T-helper 2 cell treated with Interferon-gamma antibody and Interleukin-4, amounts not matched to agents 5 μg/mL and 100 μg/mL, for 36 hours (primary cell): Measurements from ENCODE around the gene TMEM163.

Experiments used
- DNase-seq: peaks from one replicate; pipeline ENCODE4 v3.0.0; 2021; ENCODE audit warnings: low spot score
- H3K27ac Mint-ChIP-seq: one replicate; pipeline ENCODE4 v1.8.0; 2021; ENCODE audit warnings: mild to moderate bottlenecking, mixed read lengths
- H3K27me3 Mint-ChIP-seq: one replicate; pipeline ENCODE4 v1.8.0; 2021; ENCODE audit warnings: low read depth, mixed read lengths
- H3K36me3 Mint-ChIP-seq: one replicate; pipeline ENCODE4 v1.8.0; 2021; ENCODE audit warnings: low read depth, mixed read lengths
- H3K4me1 Mint-ChIP-seq: one replicate; pipeline ENCODE4 v1.8.0; 2021; ENCODE audit warnings: low read depth, mixed read lengths
- H3K4me3 Mint-ChIP-seq: one replicate; pipeline ENCODE4 v1.8.0; 2022; ENCODE audit warnings: mild to moderate bottlenecking, moderate library complexity, mixed read lengths
- H3K9me3 Mint-ChIP-seq: one replicate; pipeline ENCODE4 v1.8.0; 2021; ENCODE audit warnings: mixed read lengths

Gene TMEM163

GRCh38 chr2:134459706-134460406 lies 258.9 kb downstream of the TMEM163 start:
- H3K27ac Mint-ChIP-seq: no peak overlapping the region
- no peaks in the 10 kb centered on the region for H3K36me3 Mint-ChIP-seq
- no peak overlapping the region for H3K4me3 Mint-ChIP-seq
- H3K9me3 Mint-ChIP-seq: no peaks in the 10 kb centered on the region
- H3K27me3 Mint-ChIP-seq: no peaks in the 10 kb centered on the region
- DNase-seq: no peak
- H3K4me1 Mint-ChIP-seq: no peaks in the 10 kb centered on the region

- no peaks in the 10 kb centered on the region for H3K27me3 Mint-ChIP-seq
- no peak overlapping the region for H3K4me3 Mint-ChIP-seq
- no peaks in the 10 kb centered on the region for H3K36me3 Mint-ChIP-seq
- no peaks in the 10 kb centered on the region for H3K4me1 Mint-ChIP-seq
- no peak for DNase-seq
- no peak overlapping the region for H3K27ac Mint-ChIP-seq
- no peaks in the 10 kb centered on the region for H3K9me3 Mint-ChIP-seq
These were observed 259.9 kb downstream of the TMEM163 start for GRCh38 chr2:134458950-134459349.

- no peaks in the 10 kb centered on the region for H3K36me3 Mint-ChIP-seq
These were observed 260.3 kb downstream of the TMEM163 start for GRCh38 chr2:134458473-134458853.

GRCh38 chr2:134457765-134458472 lies 260.9 kb downstream of the TMEM163 start:
- no peaks in the 10 kb centered on the region for H3K4me1 Mint-ChIP-seq

More at GRCh38 chr2:134458473-134458853, 260.3 kb downstream of the TMEM163 start:
- H3K27ac Mint-ChIP-seq: no peak overlapping the region
- no peak overlapping the region for H3K4me3 Mint-ChIP-seq
- no peak for DNase-seq
- H3K27me3 Mint-ChIP-seq: no peaks in the 10 kb centered on the region
- no peaks in the 10 kb centered on the region for H3K4me1 Mint-ChIP-seq
- H3K9me3 Mint-ChIP-seq: no peaks in the 10 kb centered on the region

GRCh38 chr2:134457353-134457752 lies 261.4 kb downstream of the TMEM163 start:
- Mint-ChIP-seq H3K36me3 (no peaks in the 10 kb centered on the region), H3K9me3 (no peaks in the 10 kb centered on the region), H3K4me3 (no peak overlapping the region), H3K27me3 (no peaks in the 10 kb centered on the region), H3K27ac (no peak overlapping the region), H3K4me1 (no peaks in the 10 kb centered on the region)
- DNase-seq: no peak

More at GRCh38 chr2:134457765-134458472, 260.9 kb downstream of the TMEM163 start:
- Mint-ChIP-seq H3K9me3 (no peaks in the 10 kb centered on the region), H3K4me3 (no peak overlapping the region), H3K27me3 (no peaks in the 10 kb centered on the region), H3K36me3 (no peaks in the 10 kb centered on the region), H3K27ac (no peak overlapping the region)
- no peak for DNase-seq

- Mint-ChIP-seq H3K36me3 (no peaks in the 10 kb centered on the region), H3K9me3 (no peaks in the 10 kb centered on the region), H3K27me3 (no peaks in the 10 kb centered on the region), H3K4me3 (no peak overlapping the region), H3K4me1 (no peaks in the 10 kb centered on the region), H3K27ac (no peak overlapping the region)
- DNase-seq: no peak
These were observed 263.4 kb downstream of the TMEM163 start for GRCh38 chr2:134455426-134455825.

GRCh38 chr2:134454931-134455330 lies 263.9 kb downstream of the TMEM163 start:
- Mint-ChIP-seq H3K27ac (no peak overlapping the region), H3K4me1 (no peaks in the 10 kb centered on the region), H3K27me3 (no peaks in the 10 kb centered on the region), H3K36me3 (no peaks in the 10 kb centered on the region), H3K9me3 (no peaks in the 10 kb centered on the region), H3K4me3 (no peak overlapping the region)
- no peak for DNase-seq

GRCh38 chr2:134454426-134454825 lies 264.4 kb downstream of the TMEM163 start:
- Mint-ChIP-seq H3K4me1 (no peaks in the 10 kb centered on the region), H3K9me3 (no peaks in the 10 kb centered on the region), H3K4me3 (no peak overlapping the region), H3K27me3 (no peaks in the 10 kb centered on the region), H3K36me3 (no peaks in the 10 kb centered on the region), H3K27ac (no peak overlapping the region)
- DNase-seq: no peak

GRCh38 chr2:134453973-134454372 lies 264.8 kb downstream of the TMEM163 start:
- no peaks in the 10 kb centered on the region for H3K4me1 Mint-ChIP-seq
- H3K9me3 Mint-ChIP-seq: no peaks in the 10 kb centered on the region
- no peak overlapping the region for H3K27ac Mint-ChIP-seq

GRCh38 chr2:134453476-134453875 lies 265.3 kb downstream of the TMEM163 start:
- Mint-ChIP-seq H3K27ac (no peak overlapping the region), H3K27me3 (no peaks in the 10 kb centered on the region)
- DNase-seq: no peak

More at GRCh38 chr2:134453973-134454372, 264.8 kb downstream of the TMEM163 start:
- no peaks in the 10 kb centered on the region for H3K36me3 Mint-ChIP-seq
- no peaks in the 10 kb centered on the region for H3K27me3 Mint-ChIP-seq
- DNase-seq: no peak
- H3K4me3 Mint-ChIP-seq: no peak overlapping the region

GRCh38 chr2:134452042-134452733 lies 266.6 kb downstream of the TMEM163 start:
- DNase-seq: no peak
- Mint-ChIP-seq H3K27ac (no peak overlapping the region), H3K4me1 (no peaks in the 10 kb centered on the region), H3K27me3 (no peaks in the 10 kb centered on the region), H3K36me3 (no peaks in the 10 kb centered on the region), H3K9me3 (no peaks in the 10 kb centered on the region), H3K4me3 (no peak overlapping the region)

More at GRCh38 chr2:134453476-134453875, 265.3 kb downstream of the TMEM163 start:
- no peak overlapping the region for H3K4me3 Mint-ChIP-seq
- no peaks in the 10 kb centered on the region for H3K9me3 Mint-ChIP-seq
- no peaks in the 10 kb centered on the region for H3K36me3 Mint-ChIP-seq
- H3K4me1 Mint-ChIP-seq: no peaks in the 10 kb centered on the region

GRCh38 chr2:134451347-134451630 lies 267.5 kb downstream of the TMEM163 start:
- no peaks in the 10 kb centered on the region for H3K9me3 Mint-ChIP-seq
- no peaks in the 10 kb centered on the region for H3K36me3 Mint-ChIP-seq
- DNase-seq: no peak
- H3K27ac Mint-ChIP-seq: no peak overlapping the region
- no peaks in the 10 kb centered on the region for H3K27me3 Mint-ChIP-seq
- H3K4me1 Mint-ChIP-seq: no peaks in the 10 kb centered on the region
- H3K4me3 Mint-ChIP-seq: no peak overlapping the region

GRCh38 chr2:134449751-134450513 lies 268.9 kb downstream of the TMEM163 start:
- Mint-ChIP-seq H3K27me3 (no peaks in the 10 kb centered on the region), H3K36me3 (no peaks in the 10 kb centered on the region), H3K27ac (no peak overlapping the region), H3K9me3 (no peaks in the 10 kb centered on the region), H3K4me3 (no peak overlapping the region), H3K4me1 (no peaks in the 10 kb centered on the region)
- no peak for DNase-seq

GRCh38 chr2:134449157-134449556 lies 269.6 kb downstream of the TMEM163 start:
- Mint-ChIP-seq H3K4me3 (no peak overlapping the region), H3K9me3 (no peaks in the 10 kb centered on the region), H3K36me3 (no peaks in the 10 kb centered on the region), H3K27ac (no peak overlapping the region), H3K27me3 (no peaks in the 10 kb centered on the region), H3K4me1 (no peaks in the 10 kb centered on the region)
- no peak for DNase-seq
